Measurements from ENCODE around the gene SLC1A5.

The SLC1A5 gene

GRCh38 chr19:46730595-46730994 lies 57.8 kb downstream of the SLC1A5 start:
- Histone ChIP-seq H3K4me1 (ENCODE audit: low read length) (no peaks in the 10 kb centered on the region), H3K4me2 (ENCODE audit: low read depth, low read length) (no peak overlapping the region), H3K79me2 (ENCODE audit: low read length) (peaks cover 81% of the 10 kb centered on the region), H3F3A (ENCODE audit: insufficient read depth, low read length) (peaks cover 8% of the 10 kb centered on the region; the same call in 1 of the 2 replicates), H3K9me3 (replicated peaks; ENCODE audit: insufficient read depth, low read length) (no peaks in the 10 kb centered on the region), H3K9me2 (replicated peaks; ENCODE audit: insufficient read depth, low read length) (no peaks in the 10 kb centered on the region), H3K4me3 (ENCODE audit: low read length) (no peak overlapping the region), H4K20me1 (ENCODE audit: insufficient read depth, low read length) (0 out of 2 replicates have a peak, but pooled peaks cover 15% of the 10 kb centered on the region), H2AFZ (ENCODE audit: low read length) (no peak overlapping the region), H3K27ac (ENCODE audit: low read length) (no peak overlapping the region), H3K27me3 (replicated peaks; ENCODE audit: insufficient read depth, low read length) (no peaks in the 10 kb centered on the region), H3K9ac (ENCODE audit: low read length) (no peak overlapping the region), H3K36me3 (replicated peaks; ENCODE audit: insufficient read depth, low read length) (peaks cover 10% of the 10 kb centered on the region)
- TF ChIP-seq EZH2phosphoT487 (IDR thresholded peaks at IDR 0.05; ENCODE audit: low read length): no peak
- TF ChIP-seq EZH2 (optimal IDR thresholded peaks at IDR 0.05; ENCODE audit: low read depth, low read length): no peak
- no peak for TF ChIP-seq CTCF (IDR thresholded peaks at IDR 0.05; ENCODE audit: low read length)
- DNase-seq: no peak

- no peak overlapping the region for H2AFZ ChIP-seq (ENCODE audit: low read length)
- H3K4me3 ChIP-seq (ENCODE audit: low read length): no peak overlapping the region
- H3K9me3 ChIP-seq (replicated peaks; ENCODE audit: insufficient read depth, low read length): no peaks in the 10 kb centered on the region
- TF ChIP-seq EZH2phosphoT487 (IDR thresholded peaks at IDR 0.05; ENCODE audit: low read length): no peak
- TF ChIP-seq EZH2 (optimal IDR thresholded peaks at IDR 0.05; ENCODE audit: low read depth, low read length): no peak
- no peak for TF ChIP-seq CTCF (IDR thresholded peaks at IDR 0.05; ENCODE audit: low read length)
- H3K9me2 ChIP-seq (replicated peaks; ENCODE audit: insufficient read depth, low read length): no peaks in the 10 kb centered on the region
- H3K4me2 ChIP-seq (ENCODE audit: low read depth, low read length): no peak overlapping the region
- no peak overlapping the region for H3K9ac ChIP-seq (ENCODE audit: low read length)
- no peaks in the 10 kb centered on the region for H3K4me1 ChIP-seq (ENCODE audit: low read length)
- H3K79me2 ChIP-seq (ENCODE audit: low read length): peaks cover 77% of the 10 kb centered on the region
- 0 out of 2 replicates have a peak, but pooled peaks cover 15% of the 10 kb centered on the region for H4K20me1 ChIP-seq (ENCODE audit: insufficient read depth, low read length)
- peaks cover 10% of the 10 kb centered on the region for H3K36me3 ChIP-seq (replicated peaks; ENCODE audit: insufficient read depth, low read length)
- H3K27ac ChIP-seq (ENCODE audit: low read length): no peak overlapping the region
- no peaks in the 10 kb centered on the region for H3K27me3 ChIP-seq (replicated peaks; ENCODE audit: insufficient read depth, low read length)
- DNase-seq: no peak
- H3F3A ChIP-seq (ENCODE audit: insufficient read depth, low read length): peaks cover 8% of the 10 kb centered on the region; the same call in 1 of the 2 replicates
Observed at GRCh38 chr19:46730187-46730586, 58.2 kb downstream of the SLC1A5 start.

GRCh38 chr19:46729696-46730095 lies 58.7 kb downstream of the SLC1A5 start:
- H3K9me2 ChIP-seq (replicated peaks; ENCODE audit: insufficient read depth, low read length): no peaks in the 10 kb centered on the region
- H3K27ac ChIP-seq (ENCODE audit: low read length): no peak overlapping the region
- no peak for DNase-seq
- no peaks in the 10 kb centered on the region for H3K9me3 ChIP-seq (replicated peaks; ENCODE audit: insufficient read depth, low read length)
- H3K79me2 ChIP-seq (ENCODE audit: low read length): peaks cover 76% of the 10 kb centered on the region
- H3K9ac ChIP-seq (ENCODE audit: low read length): no peak overlapping the region
- H3F3A ChIP-seq (ENCODE audit: insufficient read depth, low read length): peaks cover 8% of the 10 kb centered on the region; the same call in 1 of the 2 replicates
- H3K4me3 ChIP-seq (ENCODE audit: low read length): no peak overlapping the region
- no peak overlapping the region for H2AFZ ChIP-seq (ENCODE audit: low read length)
- H3K4me1 ChIP-seq (ENCODE audit: low read length): no peaks in the 10 kb centered on the region
- no peaks in the 10 kb centered on the region for H3K27me3 ChIP-seq (replicated peaks; ENCODE audit: insufficient read depth, low read length)
- H3K36me3 ChIP-seq (replicated peaks; ENCODE audit: insufficient read depth, low read length): peaks cover 10% of the 10 kb centered on the region
- 0 out of 2 replicates have a peak, but pooled peaks cover 15% of the 10 kb centered on the region for H4K20me1 ChIP-seq (ENCODE audit: insufficient read depth, low read length)
- TF ChIP-seq CTCF (IDR thresholded peaks at IDR 0.05; ENCODE audit: low read length) (no peak), EZH2 (optimal IDR thresholded peaks at IDR 0.05; ENCODE audit: low read depth, low read length) (no peak), EZH2phosphoT487 (IDR thresholded peaks at IDR 0.05; ENCODE audit: low read length) (no peak)
- no peak overlapping the region for H3K4me2 ChIP-seq (ENCODE audit: low read depth, low read length)

Data from MM.1S (cell line).